RPMI8226 (cell line): ENCODE results near the gene EPHA3.

Experiments used
- DNase-seq: peaks from one replicate; pipeline ENCODE4 v3.0.0-alpha.2; 2015

Gene EPHA3

DNA sequence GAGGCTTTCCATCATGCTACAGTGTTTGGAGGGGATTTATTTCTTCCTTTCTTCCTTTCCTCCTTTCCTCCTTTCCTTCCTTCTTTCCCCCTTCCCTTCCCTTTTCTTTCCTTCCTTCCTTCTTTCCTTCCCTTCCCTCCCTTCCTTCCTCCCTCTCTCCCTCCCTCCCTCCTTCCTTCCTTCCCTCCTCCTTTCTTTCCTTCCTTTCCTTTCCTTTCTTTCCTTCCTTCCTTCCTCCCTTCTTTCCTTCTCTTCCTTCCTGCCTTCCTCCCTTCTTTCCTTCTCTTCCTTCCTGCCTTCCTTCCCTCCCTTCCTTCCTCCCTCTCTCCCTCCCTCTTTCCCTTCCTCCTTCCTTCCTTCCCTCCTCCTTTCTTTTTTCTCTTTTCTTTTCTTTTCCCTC lies 127.2 kb downstream of the EPHA3 start:
- DNase-seq: no peak

DNA sequence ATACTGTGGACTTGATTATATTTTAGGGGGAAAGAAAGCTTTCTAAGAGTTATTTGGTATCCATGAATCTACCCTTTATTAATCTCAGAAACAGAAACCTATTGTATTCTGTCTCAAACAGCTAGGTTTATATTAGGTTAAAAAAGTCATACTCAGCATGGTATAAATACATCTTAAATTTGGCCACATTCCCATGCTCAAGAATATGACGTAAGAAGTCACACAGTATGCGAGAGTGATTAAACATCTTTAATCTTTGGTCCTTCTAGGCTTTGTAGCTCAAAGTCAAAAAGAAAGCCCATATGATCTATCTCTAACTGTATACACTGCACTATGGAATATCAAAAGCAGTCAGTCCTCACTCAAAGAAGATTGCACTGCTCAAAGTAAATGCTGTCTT lies 131.4 kb downstream of the EPHA3 start:
- DNase-seq: no peak

DNA sequence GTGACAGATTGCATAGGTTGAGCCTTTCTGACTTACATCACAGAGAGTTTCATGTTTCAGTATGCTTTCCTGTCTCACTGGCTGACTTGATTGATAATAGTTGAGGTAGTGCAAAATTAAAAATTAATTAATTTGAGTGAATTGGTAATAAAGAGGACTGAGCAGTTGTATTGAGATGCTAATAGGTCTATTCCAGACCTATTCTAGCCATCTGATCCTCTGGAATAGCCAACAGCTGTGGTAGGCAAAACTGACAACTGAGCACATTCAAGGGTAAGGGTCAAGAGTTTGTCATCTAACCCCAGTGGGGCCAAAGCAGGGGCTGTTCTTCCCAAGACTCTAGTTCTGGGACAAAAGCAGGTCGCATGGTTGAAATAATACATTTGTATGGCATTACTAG lies 132.4 kb downstream of the EPHA3 start:
- DNase-seq: no peak

DNA sequence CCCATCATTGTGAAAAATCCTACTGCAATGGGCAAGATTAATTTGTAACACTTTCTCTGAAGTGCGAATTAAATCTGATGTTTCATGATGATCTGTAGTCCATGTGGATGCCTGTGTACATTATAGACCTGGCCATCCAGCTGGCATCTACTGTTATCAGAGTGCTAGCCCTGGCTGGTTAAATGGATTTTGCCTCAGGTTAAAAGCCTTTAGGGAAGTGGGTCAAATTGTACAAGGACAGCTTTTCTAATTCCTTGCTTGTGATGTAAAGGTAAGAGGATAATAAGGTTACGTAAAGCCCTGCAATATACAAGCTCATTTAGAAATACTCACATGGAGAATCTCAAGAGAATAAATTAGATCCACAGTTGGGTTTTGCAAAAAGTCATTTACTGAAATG lies 138.2 kb downstream of the EPHA3 start:
- DNase-seq: no peak

DNA sequence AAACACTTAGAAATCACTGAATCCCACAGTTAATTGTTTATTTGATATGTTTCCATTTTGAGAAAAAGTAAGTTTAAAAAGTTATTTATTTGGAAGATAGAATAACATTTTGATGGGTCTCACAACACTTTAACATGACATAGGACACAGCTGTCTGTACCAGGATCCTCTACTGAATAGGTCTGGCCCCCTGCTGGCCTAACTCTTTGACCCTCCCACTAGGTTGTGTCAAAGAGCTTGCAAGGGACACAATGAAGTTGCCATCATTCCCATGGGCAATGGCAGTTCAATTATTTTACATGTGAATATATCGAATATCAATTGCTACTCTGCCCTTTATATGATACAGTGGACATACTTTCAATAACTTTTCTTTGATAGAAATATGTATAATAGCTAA lies 138.9 kb downstream of the EPHA3 start:
- no peak for DNase-seq

DNA sequence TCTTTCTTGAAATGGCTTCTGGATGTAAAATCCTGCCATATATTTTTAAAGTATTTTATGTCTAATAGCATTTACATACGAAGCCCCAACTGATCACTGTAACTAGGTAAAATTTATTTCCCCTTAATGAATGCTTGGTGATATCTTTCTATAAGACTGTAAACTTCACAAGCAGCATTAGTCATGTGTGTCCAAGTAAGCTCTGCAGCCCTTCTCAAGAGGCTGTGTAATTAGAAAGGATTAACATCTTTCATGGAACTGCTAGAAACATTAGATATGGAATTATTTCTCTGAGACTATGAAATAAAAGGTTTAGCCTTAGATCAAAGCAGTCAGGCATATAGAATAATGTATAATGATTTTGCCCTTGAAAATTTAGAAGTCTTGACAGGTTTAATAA lies 143.3 kb downstream of the EPHA3 start:
- DNase-seq: no peak

DNA sequence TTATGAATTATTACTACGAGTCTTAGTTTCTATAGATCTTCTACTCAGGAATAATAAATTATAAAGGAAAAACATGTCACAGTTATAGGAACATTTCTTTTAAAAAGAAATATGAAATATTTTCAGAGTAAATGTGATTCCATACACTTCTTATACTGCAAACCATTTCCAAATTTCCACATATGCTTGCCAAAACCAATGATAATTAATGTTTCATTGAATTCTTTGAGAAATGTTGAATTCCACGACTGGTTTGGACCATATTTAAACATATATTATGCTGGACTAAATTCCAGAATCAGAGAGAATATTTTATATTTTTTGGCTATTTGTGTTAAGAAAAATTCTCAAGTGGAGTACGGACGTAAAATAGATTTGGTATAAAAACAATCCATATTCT lies 144.6 kb downstream of the EPHA3 start:
- DNase-seq: no peak

DNA sequence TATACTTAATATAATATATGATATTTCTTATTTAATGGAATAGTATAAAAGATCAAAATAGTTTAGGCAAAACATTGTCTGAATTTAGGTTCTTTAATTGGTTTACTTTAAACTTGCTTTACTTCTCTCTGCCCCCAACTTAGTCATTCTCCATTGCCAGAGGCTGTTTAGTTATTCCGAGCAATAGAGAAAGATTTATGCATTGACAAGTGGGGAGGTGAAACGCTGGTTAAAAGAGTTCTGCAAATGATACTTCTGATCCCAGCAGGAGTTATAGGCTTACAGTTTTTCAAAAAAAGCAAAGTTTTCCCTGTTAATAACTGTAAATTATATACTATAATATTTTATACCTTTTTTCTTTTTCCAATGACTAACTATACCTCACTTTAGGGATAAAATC lies 145.4 kb downstream of the EPHA3 start:
- DNase-seq: no peak

DNA sequence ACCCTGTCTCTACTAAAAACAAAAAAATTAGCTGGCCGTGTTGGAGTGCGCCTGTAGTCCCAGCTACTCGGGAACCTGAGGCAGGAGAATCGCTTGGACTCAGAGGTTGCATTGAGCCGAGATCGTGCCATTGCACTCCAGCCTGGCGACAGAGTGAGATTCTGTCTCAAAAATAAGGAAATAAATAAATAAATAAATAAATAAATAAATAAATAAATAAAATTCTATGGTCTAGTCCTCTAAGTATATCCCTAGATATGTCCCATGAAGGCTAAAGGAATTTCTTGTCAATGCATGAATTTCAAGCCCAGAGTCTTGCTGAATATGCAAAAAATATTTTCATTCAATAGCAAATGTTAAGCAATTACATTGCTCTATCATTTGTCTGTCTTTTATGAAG lies 149.0 kb downstream of the EPHA3 start:
- DNase-seq: no peak

DNA sequence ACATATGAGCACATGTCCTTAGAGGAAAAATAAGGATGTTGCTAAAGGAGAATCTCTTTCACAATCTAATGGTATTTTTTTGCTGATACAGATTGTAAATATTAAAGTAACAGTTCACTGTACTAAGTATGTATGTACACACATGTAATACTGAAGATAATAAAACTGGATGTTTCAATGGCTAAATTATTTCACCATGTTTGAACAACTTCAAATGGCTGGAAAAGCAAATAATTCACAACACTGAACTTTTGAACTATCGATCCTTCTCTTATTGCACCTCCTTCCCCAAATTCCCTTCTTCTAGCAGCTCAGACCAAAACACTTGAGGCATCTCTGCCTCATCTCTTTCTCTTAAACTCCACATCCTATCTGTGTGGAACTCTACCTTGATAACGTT lies 149.5 kb downstream of the EPHA3 start:
- DNase-seq: no peak

DNA sequence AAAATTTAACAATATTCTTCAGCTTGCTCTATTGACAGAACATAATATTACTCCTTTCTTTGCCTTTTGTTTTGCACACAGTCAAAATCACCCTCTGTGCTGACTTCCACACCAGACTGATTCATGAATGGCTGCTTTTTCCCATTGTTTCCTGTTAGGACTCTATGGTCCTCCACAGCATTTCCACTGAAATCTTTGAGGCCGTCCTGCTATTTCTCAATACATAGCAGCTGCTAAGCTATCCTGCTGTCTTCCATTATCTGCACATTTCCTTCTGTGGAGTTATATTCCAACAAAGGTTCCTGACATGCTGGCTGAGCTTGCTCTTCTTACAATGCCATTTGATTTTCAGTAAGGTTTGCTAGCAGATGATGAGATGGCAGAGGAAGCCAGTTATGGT lies 153.3 kb downstream of the EPHA3 start:
- no peak for DNase-seq

DNA sequence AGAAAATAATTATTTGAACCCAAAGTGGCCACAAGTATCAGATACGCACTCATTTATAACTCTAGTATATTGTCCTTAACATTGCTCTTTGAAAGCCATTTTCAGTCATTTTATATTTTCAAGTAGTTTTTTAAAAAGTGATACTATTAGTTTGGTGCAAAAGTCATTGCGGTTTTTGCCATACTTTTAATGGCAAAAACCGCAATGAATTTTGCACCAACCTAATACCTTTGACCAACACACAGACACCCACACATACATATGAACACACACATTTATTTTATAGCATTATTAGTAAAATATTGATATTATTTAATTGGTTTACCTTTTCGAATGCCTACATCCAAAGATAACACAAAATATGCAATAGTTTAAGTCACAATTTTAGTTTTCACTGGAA lies 154.3 kb downstream of the EPHA3 start:
- no peak for DNase-seq

DNA sequence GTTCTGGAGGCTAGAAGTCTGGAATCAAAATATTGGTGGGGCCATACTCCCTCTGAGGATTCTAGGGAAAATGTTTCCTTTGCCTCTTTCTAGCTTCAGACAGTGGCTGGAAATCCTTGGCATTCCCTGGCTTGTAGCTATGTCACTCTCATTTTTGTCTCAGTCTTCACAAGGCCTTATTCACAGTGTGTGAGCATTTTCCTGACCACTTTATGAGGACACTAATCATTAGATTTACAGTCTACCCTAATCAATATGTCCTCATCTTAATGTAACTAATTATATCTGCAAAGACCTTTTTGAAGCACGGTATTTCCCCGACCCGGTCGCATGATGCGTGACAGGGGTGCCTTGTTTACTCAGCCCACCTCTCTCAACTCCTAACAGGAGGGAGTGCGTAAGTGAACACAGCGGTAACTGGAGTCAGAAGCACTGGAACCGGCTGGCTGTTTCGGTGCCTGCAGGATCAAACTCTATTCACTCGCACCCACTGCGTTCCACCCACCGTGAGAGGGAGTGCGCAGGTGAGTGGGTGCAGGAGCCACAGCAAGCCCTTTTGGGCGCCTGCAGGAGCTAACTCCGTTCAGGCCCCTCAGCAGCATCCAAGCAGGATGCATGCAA lies 155.0 kb downstream of the EPHA3 start:
- no peak for DNase-seq

DNA sequence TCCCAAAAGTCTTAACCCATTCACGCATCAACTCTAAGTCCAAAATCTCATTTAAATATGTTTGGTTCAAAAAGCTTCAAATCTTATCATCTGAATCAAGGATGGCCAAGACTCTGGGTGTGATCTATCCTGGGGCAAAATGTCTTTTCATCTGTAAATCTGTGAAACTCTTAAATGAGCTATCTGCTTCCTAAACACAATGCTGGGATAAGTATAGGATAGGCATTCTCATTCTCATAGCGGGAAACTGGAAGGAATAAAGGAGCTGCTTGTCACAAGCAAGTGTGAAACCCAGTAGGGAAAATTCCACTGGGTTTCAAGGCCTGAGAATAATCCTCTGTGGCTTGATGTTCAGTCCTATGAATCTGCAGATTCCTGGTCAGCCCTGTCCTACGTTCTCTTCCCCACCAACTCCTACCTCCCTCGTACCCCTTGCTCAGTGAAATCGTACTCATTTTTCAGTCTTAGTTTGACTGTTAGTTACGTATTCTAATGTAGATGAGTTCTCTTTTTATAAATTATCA lies 156.7 kb downstream of the EPHA3 start:
- DNase-seq: no peak

DNA sequence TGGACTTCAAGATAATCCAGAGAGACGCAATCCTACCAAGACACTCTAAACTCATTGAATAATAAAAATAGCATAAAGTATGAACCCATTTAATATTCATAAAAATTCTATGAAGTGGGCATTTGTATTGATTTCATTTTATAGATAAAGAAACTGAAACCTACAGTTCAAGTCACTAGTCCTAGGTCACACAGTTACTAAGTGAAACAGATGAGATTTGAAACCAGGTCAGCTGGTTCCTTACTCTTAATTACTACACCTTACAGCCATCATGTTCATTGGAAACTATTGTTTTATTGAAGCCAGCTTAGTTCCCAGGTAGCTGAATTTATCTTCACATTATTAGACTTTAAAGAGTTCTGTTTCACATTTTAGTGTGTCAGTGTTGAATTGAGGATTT lies 158.7 kb downstream of the EPHA3 start:
- DNase-seq: no peak

DNA sequence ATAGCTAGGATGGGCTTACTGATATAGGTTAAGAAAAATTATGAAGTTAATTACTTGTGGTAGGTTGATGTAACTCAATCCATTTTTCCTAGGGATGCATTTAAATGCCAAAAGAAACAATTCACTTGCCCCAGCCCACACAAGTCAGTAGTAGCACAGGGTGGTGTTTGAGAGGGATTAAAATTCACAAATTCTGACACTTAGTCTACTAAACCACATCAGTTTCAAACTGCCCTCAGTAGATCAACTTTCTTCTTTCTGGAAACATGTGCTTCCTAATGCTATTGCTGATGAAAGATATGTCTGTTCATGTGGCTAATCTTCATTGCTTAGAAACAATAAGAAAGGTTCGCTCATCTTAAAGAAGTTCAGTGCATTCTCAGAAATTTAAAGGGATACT lies 160.6 kb downstream of the EPHA3 start:
- no peak for DNase-seq

DNA sequence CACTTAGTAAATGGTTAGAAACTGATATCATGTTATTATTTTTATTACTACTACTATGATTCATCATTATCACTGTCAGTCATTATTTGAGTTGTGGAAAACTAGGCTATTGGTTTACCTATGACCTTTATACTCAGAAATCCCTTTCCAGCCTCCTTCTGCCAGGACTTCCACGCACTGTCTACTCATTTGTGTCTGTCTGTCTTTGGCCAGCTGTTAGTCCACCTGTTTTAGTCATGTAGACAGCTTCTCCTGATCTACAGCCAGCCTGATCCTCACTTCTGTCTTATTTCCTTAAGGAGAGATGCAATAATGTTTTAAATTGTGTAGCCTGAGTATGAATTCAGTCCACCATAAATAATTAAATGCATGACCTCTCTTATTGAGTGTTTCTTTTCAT lies 162.8 kb downstream of the EPHA3 start:
- no peak for DNase-seq

DNA sequence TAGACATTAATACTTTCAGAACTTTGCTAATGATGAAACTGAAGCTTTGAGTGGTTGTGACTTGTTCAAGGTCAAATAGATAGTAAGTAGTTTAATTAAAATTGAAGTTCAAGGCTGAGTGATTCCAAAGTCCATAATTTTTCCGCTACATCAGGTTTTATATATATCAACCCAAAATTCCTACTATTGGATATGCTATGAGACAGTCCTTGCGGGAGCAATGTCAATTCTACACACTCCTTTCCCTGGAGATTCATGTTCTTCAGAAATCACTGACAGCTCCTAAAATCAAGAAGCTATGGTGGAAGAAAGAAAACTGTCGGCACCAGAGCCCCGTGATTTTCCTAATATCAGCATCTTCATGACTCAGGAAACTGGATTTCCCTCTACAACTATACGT lies 167.6 kb downstream of the EPHA3 start:
- DNase-seq: no peak

DNA sequence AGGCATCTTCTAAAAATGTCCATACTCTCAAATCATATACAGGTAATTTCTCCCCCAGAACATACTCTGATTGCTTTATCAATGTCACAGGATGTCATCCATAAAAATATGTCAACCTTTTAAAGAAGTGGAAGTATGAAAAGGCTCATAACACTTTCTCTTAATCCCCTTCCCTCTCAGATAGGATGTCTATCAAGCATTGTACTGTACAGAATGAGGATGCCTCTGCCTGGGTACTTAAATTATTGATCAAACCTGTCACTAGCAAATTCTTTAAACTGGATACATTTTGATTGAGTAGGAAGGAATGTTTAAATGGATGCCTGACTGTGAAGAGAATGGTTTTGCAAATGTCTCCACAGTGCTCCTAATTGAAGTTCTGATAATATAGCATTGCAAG lies 168.7 kb downstream of the EPHA3 start:
- DNase-seq: no peak

DNA sequence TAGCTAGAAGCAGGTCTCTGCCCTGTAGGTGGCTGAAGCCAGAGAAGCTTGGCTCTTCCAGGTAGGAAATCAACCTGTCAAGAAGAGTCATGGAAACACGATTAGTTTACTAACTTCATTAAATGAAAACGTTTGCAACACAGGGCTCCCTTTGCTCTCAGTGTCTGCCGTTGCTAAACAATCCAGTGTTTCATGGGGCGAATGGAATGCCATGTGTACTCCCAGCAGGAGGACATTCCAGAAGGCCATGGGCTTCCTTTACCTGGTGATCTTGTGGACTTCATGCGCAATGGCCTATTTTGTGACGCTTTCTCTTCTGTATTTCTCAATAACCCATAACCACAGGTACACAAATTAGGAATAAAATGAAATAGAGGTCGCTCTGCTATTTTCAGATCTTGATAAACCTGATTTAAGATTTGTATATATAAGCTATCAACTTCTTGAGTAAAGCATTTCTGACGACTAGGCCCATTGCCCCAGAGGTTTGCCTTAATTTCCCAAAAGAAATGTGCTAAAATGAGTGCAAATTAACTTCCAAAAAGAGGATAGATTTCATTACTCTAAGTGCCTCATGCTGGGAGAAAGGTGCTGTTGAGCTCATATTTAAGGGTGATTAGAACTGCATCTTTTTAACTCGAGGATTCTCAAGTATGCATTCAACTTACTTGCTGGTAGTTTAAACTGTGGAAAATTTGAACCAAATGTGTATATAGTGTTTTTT lies 171.0 kb downstream of the EPHA3 start:
- no peak for DNase-seq

DNA sequence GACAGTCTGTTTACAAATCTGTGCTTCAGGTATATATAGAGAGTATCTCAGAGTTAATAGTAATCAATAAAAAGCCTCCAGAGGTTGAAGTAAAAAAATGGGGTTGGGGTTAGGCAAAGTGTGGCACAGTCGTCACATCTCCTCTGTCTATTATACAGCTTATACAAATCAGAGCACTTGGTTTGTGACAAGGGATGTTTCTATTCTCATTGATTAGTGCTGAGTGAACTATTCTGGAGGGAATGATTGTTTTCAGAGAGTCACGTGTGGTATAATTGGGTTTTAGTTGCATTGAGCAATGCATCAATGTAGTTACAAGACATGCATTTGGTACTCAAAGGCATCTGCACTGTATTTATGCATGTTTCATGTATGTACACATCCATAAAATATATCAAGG lies 172.9 kb downstream of the EPHA3 start:
- no peak for DNase-seq

DNA sequence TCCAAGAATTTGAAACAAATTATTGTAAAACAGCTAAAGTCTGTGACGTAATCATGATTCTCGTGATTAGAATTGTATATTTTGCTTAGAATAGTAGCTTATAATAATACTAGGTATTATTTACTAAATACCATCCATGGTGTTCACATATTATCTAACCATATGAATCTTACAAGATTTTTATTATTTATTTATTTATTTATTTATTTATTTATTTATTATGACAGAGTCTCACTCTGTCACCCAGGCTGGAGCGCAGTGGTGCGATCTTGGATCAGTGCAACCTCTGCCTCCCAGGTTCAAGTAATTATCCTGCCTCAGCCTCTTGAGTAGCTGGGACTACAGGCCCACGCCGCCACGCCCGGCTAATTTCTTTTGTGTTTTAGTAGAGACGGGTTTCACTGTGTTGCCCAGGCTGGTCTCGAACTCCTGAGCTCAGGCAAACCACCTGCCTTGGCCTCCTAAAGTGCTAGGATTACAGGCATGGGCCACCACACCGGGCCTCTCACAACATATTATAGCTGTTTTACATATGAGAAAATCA lies 173.5 kb downstream of the EPHA3 start:
- no peak for DNase-seq

DNA sequence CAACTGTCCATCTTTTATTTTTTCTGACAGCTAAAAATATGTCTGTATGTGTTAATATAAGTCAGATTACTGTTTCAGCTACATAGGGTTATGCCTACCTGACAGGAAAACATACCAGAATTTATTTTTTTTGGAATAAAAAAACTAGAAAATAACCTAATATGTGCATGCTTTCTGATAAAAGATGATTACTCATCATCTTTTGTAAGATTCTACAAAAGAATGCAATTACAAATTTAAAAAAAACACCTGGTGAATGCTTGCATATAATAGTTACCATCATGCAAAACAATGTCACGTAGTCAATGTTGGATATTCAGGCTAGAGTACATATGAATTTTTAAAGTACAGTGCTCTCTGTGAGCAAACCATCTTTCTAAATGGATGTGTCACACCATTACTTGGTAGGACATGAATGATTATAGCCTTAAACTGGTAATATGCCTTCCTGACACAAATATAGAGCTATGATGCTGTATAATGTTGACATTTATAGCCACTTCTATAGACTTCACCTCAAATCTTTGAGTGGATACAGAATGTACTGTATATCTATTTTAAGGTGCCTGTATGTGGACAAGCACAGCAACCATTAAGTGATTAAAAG lies 180.6 kb downstream of the EPHA3 start:
- DNase-seq: no peak

DNA sequence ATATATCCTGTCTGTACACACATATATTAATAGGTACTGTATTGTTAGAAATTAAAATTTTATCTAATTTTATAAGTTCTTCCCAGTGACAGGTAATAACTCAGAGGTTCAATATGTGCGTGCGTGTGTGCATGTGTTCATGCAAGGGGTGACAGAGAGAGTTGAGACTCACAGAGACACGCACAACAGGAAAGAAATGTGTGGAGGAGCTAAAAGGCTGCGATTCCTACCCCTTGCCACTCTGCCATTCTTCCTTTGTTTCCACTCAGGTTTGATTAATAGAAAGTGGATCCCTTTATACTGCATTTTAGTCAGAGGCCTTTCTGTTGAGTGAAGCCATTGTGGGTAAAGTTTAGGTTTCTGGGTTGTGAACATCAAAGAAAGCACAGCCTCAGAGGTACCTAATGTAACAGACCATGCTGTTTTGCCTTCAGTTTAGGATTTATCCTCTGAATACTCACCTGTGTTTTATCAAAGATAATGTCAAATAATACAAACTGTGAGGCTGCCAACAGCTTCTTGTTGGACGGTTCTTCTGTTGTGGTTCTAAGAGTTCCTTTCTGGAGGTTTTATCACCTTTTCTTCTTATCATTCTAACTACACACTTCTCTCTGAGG lies 182.3 kb downstream of the EPHA3 start:
- DNase-seq: no peak
